Anterior cingulate cortex (tissue), 58 donors: Measurements from ENCODE around the gene HBG2.
"Not testable (repeated sequence)": the region's sequence is repeated elsewhere in the genome, so short reads cannot be mapped to it uniquely, and the experiment has no call there.

Source experiments
- DNase-seq, 58 donors: peaks; one replicate each; lab custom pipeline; 2025; lab: John Stamatoyannopoulos, UW

HBG2 gene

GRCh38 chr11:5251746-5252145 lies 2.8 kb downstream of the HBG2 start:
- DNase-seq: no peak

DNA sequence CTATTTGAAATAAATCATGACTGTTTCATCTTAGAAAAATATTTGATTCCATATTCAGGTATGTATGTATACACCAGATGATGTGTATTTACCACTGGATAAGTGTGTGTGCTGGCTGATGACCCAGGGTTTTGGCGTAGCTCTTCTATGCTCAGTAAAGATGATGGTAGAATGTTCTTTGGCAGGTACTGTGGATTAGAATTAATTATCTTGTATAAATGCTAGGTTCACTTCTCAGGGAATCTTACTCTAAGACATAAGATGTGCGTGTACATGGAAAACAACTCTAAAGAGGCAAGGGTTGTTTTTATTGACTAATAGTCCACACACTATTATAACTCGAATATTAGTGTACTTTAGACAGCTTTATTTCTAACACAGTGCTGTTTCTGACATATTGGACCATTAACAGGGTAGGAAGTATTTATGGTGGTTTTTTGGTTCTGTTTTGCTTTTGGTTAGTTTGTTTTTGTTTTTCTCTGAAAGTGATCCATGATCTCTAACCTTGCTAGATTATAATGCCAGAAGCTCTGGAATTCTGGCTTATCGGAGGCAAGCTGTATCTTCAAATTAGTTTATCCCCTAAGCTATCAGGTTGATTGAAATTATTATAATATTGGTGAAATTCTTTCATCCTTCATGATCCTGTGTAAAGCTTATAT lies 3.9 kb downstream of the HBG2 start:
- DNase-seq: no peak

DNA sequence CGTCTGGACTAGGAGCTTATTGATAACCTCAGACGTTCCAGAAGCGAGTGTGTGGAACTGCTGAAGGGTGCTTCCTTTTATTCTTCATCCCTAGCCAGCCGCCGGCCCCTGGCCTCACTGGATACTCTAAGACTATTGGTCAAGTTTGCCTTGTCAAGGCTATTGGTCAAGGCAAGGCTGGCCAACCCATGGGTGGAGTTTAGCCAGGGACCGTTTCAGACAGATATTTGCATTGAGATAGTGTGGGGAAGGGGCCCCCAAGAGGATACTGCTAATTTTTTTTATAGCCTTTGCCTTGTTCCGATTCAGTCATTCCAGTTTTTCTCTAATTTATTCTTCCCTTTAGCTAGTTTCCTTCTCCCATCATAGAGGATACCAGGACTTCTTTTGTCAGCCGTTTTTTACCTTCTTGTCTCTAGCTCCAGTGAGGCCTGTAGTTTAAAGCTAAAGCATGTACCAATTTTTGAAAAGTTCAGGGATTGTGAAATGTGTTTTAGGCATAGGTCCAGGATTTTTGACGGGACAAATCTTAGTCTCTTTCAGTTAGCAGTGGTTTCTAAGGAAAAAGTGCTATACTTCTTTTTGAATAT lies 4.7 kb downstream of the HBG2 start, which contains the start of gene HBG1:
TSS of gene HBG1 (minus strand) at position 51 of the 590 bp plus-strand sequence. CDS start 53 bp downstream, outside the sequence.
- DNase-seq: not testable (repeated sequence)

- not testable (repeated sequence) for DNase-seq
These were observed 6.1 kb downstream of the HBG2 start for GRCh38 chr11:5248498-5248897.

- no peak for DNase-seq
These were observed 6.9 kb downstream of the HBG2 start for GRCh38 chr11:5247472-5248192.

GRCh38 chr11:5246772-5247471 lies 7.7 kb downstream of the HBG2 start:
- DNase-seq: no peak

- no peak for DNase-seq
These were observed 9.4 kb downstream of the HBG2 start for GRCh38 chr11:5245155-5245554.

DNA sequence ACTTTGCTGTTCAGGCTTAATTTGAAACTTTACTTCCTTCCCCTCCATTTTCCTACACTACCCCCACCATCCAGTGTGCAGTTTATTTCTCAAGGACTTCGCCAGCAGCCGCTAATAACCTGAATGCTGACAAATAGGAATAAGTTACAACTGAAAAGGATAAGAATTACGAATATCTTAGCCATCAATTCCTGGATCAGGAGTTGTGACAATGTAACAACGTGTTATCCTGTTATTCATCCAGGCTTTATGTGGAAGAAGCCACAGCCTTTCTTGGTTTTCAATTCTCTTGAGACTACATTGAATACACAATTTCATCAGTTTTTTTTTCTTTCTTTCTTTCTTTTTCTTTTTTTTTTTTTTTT lies 10.8 kb downstream of the HBG2 start:
- DNase-seq: no peak

DNA sequence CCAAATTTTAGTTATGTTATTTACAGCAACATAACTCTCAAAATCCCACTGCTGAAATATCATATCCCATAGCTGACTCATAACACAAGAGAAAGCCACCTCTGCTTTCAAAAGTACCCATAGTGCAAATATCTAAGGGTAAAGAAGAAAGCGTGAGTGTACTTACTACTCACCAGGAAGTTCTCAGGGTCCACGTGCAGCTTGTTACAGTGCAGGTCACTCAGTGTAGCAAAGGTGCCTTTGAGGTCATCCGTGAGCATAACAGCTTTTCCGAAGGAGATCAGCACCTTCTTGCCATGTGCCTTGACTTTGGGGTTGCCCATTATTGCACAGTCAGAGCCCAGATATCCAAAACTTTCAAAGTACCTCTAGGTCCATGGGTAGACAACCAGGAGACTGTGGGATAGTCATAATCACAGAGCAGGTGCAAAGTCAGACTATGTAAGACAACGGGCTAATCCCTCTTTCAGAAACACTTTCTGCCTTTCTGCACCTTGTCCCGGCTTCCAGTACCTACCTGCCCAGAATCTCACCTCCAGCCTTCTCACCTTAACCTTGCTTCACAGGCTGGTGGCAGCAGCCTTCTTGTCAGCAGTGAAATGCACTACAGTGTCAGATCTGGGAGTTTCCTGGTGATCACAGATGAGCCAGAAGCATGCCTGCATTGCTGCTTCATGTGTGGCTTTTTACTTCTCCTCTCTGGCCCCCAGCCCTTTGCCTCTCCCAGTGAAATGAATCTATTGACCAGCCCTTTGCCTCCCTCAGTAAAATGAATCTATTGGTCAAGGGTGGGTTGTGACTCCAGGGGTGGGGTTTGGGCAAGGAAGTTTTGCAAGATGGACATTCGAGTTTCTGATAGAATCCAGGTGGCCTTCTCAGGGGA lies 11.4 kb downstream of the HBG2 start:
- no peak for DNase-seq

- DNase-seq: no peak
These were observed 12.4 kb downstream of the HBG2 start for GRCh38 chr11:5242208-5242607.

DNA sequence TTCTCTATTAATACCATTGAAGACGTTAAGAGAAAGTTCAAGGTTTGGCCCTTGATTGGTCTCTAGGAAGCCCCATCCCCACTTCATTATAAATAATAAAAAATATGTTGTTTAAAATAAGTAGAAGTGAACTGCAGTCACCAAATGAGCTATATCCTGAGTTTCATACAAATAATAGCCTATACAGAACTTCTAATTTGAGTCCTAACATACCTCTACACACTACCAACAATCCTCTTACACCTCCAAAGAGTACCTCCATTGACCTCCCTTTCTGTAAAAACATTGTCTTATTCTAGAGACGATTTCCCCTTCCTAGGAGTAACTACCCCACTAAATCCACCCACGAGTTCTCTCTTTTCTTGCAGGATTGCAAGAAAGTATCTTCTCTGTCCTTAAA lies 13.1 kb downstream of the HBG2 start:
- no peak for DNase-seq

DNA sequence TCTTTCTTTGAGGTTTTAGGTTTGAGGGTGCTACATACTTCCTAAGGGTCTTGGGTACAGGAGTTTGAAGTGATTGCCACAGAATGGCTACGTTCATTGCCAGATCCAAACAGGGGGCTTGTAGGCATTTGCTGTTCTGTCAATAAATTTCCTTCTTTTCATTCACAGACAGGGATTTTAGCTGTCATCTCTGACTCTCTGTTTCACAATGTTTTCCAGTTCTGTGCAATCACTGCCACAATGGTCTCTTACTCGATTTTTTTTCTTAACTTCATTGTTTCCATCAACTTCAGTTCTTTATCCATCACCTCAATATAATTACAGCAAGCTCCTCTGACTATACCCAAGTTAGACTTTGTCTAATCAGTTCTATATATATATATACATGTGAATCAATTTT lies 14.1 kb downstream of the HBG2 start:
- no peak for DNase-seq

- DNase-seq: no peak
These were observed 14.5 kb downstream of the HBG2 start for GRCh38 chr11:5240056-5240455.

DNA sequence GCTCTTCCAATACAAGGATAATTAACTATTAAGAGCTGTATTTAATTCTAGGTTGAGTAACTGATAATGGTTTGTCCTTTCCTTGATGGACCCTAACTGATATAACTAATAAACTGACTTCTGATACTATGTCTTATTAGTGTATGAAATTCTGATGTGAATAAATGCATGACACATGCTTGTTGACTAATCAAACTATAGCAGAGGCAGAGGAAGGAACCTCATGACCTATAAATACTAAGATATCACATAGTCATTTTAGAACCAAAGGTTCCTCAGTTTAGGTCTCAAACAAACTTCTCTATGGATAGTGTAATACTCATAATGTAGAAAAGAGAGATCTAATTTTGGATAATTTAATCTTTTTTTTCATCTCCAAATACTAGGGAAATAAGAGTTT lies 15.5 kb downstream of the HBG2 start:
- DNase-seq: no peak

DNA sequence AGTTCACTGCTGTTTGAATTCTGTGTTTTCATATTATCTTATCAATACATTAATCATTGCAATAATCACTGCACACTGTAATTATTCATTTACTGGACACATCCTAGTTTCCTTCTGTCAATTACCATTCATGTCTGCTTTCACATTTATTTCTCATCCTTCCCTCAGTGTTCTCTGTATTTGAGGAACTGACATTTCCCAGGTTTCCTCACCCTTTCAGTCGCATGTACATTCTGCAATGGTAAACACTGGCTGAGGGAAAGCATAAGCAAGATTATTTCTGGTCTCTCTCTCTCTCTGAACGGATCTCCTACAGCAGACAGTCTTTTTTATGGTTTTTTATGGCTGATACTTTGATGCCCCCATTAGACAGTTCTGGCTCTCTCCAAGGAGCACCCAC lies 16.1 kb downstream of the HBG2 start:
- DNase-seq: no peak

- no peak for DNase-seq
These were observed 17.2 kb downstream of the HBG2 start for GRCh38 chr11:5237420-5237819.

DNA sequence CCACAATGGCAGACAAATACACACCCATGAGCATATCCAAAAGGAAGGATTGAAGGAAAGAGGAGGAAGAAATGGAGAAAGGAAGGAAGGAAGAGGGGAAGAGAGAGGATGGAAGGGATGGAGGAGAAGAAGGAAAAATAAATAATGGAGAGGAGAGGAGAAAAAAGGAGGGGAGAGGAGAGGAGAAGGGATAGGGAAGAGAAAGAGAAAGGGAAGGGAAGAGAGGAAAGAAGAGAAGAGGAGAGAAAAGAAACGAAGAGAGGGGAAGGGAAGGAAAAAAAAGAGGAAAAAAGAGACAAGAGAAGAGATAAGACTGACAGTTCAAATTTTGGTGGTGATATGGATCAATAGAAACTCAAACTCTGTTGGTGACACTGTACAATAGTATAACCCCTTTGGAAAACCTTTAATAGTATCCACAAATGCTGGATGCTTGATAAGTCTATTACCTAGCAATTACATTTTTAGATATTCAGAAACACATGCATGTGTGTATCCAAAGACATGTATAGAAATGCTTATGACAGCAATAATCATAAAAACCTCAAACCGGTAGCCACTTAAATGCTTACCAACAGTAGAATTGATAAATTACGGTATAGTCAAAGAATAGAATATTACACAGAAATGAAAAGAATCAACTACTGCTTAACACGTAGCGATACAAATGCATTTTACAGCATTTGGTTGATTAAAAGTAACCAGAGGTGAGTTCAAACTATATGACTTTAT lies 19.1 kb downstream of the HBG2 start:
- no peak for DNase-seq

DNA sequence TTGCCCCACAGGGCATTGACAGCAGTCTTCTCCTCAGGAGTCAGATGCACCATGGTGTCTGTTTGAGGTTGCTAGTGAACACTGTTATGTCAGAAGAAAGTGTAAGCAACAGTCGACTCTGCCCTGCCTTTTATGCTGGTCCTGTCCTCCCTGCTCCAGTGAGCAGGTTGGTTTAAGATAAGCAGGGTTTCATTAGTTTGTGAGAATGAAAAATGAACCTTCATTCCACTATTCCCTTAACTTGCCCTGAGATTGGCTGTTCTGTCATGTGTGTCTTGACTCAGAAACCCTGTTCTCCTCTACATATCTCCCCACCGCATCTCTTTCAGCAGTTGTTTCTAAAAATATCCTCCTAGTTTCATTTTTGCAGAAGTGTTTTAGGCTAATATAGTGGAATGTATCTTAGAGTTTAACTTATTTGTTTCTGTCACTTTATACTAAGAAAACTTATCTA lies 20.2 kb downstream of the HBG2 start, which contains the start of gene HBD:
TSS of gene HBD (minus strand) at position 103 of the 454 bp plus-strand sequence. CDS start at position 53, 50 bp downstream.
- no peak for DNase-seq

GRCh38 chr11:5233307-5233706 lies 21.3 kb downstream of the HBG2 start:
- no peak for DNase-seq
